NCI-H524 (cell line): ENCODE data around the gene HBP1.
"Not testable (repeated sequence)": the region's sequence is repeated elsewhere in the genome, so short reads cannot be mapped to it uniquely, and the experiment has no call there.

Experiments
- DNase-seq, 2 experiments: peaks; one replicate each; lab custom pipeline; 2025; lab: John Stamatoyannopoulos, UW

Gene HBP1

GRCh38 chr7:107185716-107186115, 16.9 kb downstream of the HBP1 start:
- DNase-seq = no peak

DNA sequence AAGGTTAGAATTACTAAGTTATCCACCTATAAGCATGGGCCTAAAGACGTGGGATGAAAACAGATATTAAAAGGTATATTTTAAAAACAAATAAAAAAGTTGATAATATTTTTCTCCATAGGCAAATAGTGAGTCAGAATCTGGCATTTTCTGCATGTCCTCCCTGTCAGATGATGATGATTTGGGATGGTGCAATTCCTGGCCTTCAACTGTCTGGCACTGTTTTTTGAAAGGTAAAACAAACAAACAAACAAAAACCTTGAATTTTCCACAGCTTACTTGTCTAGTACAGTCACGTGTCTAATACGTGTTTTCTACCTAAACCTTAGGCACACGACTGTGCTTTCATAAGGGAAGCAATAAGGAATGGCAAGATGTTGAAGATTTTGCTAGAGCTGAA, 17.4 kb downstream of the HBP1 start:
- no peak for DNase-seq

DNA sequence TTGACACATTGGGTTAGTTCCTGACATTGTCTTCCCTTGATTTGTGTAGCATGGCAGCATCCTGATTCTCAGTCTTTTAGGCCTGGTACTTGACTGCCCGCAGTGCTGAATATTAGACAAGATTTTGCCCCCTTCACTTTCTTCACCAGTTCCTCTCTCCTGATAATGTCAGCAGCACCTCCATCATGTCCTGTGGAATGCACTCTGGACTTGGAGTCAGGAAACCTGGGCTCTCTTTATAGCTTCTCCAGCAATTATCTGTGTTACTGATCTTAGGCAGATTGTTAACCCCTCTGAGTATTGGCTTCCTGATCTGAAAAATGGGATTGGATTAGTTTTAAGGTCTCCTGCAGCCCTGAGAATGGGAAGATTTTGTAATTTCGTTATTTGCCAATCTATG, 19.0 kb downstream of the HBP1 start:
- DNase-seq = no peak

- DNase-seq = no peak
Measured at GRCh38 chr7:107190090-107190489, 21.3 kb downstream of the HBP1 start.

DNA sequence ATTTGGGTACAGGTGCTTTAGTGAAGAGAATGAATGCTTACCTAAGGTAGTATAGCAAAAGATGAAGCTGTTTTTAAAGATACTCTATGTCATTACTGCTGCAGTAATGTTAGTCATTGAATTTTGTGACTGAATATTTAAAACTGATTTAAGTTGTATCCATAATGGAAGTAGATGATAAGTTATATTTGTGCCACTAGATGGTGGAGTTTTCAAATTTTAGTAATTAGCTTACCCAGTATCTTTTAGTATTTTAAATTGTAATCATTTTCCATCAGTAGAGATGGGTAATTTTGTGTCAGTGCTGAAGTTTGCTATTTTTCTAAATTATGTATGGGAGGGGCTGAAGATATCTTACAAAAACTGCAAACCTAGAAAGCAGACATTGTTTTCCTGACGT, 25.2 kb downstream of the HBP1 start:
- DNase-seq = no peak

DNA sequence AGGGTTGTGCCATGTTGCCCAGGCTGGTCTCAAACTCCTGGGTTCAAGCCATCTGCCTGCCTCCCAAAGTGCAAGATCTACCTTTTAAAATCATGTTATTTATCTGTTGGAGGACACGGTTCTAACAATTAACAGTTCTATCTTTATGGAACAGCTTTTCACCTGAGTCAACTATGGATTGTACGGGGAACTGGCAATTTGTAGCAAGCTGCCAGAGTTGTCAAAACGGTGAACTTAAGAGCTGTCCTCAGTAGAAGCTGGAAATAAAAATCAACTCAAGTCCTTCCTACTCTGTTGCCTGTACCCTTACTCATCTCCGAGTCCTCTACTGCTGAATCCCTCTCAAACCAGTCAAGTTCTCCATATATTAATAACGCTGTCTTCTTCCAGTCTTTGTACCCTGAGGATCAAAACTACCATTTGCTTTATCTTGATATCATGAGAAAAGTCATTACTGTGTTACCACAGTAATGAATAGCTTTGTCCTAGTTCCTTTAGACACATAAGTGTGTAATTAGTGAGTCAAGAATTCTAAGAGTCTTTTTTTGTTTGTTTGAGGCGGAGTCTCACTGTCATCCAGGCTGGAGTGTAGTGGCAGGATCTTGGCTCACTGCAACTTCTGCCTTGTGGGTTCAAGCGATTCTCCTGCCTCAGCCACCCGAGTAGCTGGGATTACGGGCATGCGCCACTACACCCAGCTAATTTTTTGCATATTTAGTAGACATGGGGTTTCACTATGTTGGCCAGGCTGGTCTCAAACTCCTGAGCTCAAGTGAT, 28.2 kb downstream of the HBP1 start:
- DNase-seq = no peak

DNA sequence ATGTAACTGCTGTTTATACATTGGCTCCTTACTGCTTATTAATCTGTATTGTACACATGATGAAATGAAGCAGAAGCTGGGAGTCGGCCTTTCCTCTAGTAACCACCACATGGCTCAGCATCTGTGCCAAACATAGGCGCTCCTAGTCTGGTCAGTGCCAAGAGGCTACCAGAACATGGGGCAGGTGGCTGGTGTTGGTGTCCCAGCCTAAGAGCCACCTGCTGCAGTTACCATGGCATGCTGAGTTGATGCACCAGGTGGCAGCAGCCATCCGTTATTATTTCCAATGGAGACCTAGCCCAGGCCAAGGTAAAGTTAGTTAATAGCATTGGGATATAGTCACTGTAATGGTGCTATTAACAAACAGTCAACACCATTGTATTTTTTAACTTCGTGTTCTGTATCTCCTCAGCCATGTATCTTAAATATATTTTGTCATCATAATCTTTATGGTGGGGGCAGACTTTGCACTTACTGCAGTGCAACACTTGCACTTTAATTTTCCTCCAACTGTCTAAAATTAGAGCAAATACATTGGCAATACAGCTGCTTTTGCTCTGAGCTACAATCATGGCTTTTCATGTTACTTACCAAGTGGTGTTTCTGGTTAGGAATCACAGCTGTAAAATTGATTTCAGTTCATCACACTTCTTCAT, 33.1 kb downstream of the HBP1 start:
- peak; percentile 41 to 85 for DNase-seq

GRCh38 chr7:107203607-107204006, 34.8 kb downstream of the HBP1 start:
- no peak for DNase-seq

DNA sequence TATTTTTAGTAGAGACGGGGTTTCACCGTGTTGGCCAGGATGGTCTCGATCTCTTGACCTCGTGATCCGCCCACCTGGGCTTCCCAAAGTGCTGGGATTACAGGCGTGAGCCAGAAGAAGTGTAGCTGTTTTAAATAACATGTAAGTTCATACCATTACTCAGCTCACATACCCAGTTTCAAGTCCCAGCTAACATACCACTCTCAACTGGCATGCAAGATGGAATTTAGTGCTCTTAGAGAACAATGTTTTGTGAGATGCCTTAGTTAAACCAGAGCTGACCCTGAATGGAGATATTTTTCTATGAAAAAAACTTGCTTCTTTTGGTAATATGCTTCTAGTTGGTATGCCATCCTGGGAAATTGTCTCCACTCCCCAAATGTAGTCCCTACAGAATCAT, 37.3 kb downstream of the HBP1 start:
- no peak for DNase-seq

GRCh38 chr7:107206706-107207105, 37.9 kb downstream of the HBP1 start:
- no peak for DNase-seq

GRCh38 chr7:107207459-107207858, 38.7 kb downstream of the HBP1 start:
- no peak for DNase-seq

- DNase-seq = no peak
Measured at GRCh38 chr7:107208024-107208521, 39.3 kb downstream of the HBP1 start.

DNA sequence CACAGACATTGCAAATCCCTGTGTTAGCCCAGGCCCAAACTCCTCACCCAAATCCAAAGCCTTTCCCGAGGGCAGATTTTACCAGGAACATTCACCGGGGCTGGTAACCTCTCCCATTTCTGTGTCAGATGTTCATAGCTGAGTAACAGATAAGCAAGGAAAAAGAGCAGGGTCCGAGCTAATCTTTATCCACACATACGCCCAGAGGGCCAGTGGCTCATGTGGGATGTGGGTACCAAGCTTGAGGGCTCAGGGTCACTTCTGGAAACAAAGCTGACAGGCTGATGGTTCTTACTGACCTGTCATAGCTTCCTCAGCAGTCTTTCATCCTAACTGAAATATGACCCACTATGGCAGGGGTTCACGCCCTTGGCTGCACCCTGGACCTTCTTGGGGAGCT, 39.8 kb downstream of the HBP1 start:
- DNase-seq = no peak

- DNase-seq = no peak
Measured at GRCh38 chr7:107209565-107209964, 40.8 kb downstream of the HBP1 start.

DNA sequence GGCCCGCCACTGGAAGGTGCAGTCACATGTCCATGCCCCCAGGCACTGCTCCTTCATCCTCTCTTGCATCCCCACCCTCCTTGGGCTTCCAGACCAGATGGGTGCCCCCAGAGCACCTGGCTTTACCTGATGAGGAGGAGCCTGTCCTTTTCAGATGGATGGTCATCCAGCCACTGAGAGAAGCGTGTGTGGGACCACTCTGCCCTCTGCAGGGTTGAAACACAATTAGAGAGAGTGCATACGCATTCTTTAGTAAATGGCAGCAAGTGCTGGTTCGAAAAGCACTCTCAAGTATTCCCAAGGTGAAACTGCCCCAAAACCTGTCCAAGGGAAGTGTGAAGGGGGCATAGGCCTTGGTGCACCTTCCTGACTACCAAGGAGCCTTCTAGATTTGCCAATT, 41.6 kb downstream of the HBP1 start:
- no peak for DNase-seq

GRCh38 chr7:107212725-107213124, 43.9 kb downstream of the HBP1 start:
- DNase-seq = no peak

DNA sequence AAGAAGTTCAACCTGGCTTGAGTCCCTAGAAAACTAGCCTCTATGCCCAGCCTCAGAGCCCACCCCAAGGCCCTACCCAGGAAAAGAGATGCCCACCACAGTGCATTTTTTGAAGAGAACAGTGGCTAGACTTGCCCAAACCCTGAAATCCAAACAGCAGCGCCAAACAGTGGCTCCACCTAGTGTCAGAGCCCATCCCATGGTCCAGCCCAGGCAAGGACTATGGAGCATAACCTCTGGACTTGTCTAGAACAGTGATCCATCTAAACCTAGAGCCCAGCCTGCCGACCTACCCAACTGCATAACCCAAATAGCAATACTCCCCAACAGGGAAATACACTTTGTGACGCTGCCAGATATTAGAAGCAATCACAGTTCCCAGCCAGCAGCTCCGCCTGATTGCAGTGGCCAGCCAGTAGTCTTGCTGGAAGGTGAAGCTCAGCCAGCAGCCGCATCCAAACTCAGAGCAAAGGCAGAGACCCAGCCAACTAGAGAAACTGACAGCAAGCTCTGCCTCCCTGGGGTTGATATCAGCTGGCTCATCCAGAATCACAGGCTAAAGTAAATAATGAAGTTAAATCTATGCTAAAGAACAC, 44.5 kb downstream of the HBP1 start:
- no peak for DNase-seq

GRCh38 chr7:107213945-107214344, 45.1 kb downstream of the HBP1 start:
- DNase-seq = no peak

- DNase-seq = no peak
Measured at GRCh38 chr7:107219563-107220244, 50.9 kb downstream of the HBP1 start.

DNA sequence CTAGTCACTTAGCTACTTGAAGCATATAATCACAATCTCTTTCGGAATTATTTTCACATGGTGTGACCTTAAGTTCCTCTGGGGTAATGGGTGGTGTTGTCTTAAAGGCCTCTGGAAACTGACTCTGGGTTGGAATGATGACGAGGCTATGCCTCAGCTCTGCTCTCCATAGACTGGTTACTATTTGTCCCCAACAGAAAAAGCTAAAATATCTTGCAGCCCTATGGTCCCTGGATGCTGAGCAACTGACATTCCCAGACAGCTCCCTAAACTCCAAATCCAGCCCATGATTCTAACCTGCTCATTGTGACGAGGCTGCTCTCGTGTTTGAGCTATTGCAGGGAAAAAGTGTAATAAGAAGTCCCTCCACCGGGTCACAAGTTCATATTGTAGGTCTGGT, 51.6 kb downstream of the HBP1 start:
- no peak for DNase-seq

DNA sequence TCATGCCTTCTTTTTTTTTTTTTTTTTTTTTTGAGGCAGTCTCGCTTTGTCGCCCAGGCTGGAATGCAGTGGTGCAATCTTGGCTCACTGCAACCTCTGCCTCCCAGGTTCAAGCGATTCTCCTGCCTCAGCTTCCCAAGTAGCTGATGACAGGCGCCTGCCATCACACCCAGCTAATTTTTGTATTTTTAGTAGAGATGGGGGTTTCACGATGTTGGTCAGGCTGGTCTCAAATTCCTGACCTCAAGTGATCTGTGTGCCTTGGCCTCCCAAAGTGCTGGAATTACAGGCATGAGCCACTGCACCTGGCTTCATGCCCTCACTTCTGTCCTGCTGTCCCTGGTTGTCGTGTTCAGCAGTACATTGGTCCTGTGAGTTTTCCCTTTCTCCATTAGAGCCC, 52.0 kb downstream of the HBP1 start:
- not testable (repeated sequence) for DNase-seq

DNA sequence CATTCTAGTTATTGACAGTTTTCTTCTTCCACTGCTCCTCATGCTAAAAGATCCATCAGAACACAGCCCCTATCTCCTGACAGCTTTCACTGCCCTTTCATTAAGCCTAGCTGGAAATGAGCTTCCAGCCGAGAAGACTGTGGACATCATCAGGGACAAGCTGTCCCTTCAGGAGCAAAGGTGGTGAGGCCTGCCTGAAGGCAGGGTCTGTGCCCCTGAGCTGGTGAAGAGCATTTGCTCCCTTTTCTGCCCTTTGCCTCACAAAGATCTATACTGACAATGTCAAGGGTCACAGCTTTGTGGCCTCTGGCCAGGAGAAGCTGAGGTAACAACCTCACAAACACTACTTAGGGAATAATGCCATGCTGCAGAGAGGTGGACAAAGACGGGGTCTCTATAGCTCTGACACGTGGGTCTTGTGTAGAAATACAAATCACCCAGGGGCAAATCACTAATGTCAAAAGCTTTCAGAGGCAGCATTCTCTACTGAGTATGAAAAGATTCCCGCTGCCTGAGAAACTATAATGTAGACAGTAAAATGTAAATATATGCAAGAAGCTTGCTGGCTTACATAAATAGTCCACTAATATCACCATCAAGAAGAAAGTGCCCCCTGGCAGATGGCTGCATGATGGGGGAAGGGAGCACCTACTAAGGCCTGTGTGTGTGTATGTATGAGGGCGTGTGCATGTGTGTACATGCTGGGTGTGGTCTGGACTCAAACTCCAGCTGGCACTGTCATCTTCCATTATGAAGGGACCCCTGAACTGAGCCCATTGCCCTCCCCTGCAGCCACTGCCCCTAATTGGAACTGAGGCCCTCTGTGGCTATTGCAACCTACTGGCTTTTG, 55.8 kb downstream of the HBP1 start:
- DNase-seq = peak in 1 of 2 experiments; percentile 24
